ENCODE results near the gene SLC8A3.
A peak's percentile ranks its signal among the peaks of the same experiment; 100 is the strongest.

Gene SLC8A3

GRCh38 chr14:70023871-70024270, 164.9 kb downstream of the SLC8A3 start:
- ChIA-PET POLR2A (ENCODE audit: low non-redundant PET) (no interaction called here), CTCF (interaction anchor here (0.8 kb wide), 1 partner anchor 50 kb away, joined by 3 read pairs; no protein-coding TSS in a partner anchor)
- no peak for DNase-seq (ENCODE audit: low spot score)
- TF ChIP-seq CTCF (conservative IDR thresholded peaks at IDR 0.05; ENCODE audit: low read depth) = no peak
- H3K27ac ChIP-seq = no peak overlapping the region

DNA sequence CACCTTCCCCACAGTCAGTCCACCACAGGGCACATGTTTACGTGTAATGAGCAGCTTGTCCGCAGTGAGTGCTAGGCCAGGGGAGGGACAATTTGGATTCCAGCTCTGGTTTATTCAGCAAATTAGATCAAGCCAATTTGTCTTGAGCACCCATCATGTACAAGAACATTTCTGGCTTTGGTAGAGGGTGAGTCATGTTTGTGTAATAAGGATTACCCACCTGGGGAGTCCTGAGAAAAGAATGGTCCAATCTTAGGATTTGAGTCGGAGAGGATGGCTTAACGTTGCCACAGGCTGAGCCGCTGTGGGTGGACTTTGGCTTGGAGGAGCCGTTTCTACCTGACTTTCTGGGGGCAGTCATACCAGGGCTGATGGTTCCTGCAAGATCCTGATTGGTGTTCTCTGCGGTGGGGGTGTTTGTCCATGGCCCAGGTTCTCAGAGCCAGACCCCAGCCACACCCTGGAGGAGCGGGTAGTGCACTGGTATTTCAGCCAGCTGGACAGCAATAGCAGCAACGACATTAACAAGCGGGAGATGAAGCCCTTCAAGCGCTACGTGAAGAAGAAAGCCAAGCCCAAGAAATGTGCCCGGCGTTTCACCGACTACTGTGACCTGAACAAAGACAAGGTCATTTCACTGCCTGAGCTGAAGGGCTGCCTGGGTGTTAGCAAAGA, 165.8 kb downstream of the SLC8A3 start:
- no peak overlapping the region for H3K27ac ChIP-seq
- ChIA-PET CTCF (interaction anchor here (0.6 kb wide), 1 partner anchor 14 kb away, joined by 3 read pairs; no protein-coding TSS in a partner anchor), POLR2A (ENCODE audit: low non-redundant PET) (no interaction called here)
- no peak for TF ChIP-seq CTCF (conservative IDR thresholded peaks at IDR 0.05; ENCODE audit: low read depth)
- no peak for DNase-seq (ENCODE audit: low spot score)

DNA sequence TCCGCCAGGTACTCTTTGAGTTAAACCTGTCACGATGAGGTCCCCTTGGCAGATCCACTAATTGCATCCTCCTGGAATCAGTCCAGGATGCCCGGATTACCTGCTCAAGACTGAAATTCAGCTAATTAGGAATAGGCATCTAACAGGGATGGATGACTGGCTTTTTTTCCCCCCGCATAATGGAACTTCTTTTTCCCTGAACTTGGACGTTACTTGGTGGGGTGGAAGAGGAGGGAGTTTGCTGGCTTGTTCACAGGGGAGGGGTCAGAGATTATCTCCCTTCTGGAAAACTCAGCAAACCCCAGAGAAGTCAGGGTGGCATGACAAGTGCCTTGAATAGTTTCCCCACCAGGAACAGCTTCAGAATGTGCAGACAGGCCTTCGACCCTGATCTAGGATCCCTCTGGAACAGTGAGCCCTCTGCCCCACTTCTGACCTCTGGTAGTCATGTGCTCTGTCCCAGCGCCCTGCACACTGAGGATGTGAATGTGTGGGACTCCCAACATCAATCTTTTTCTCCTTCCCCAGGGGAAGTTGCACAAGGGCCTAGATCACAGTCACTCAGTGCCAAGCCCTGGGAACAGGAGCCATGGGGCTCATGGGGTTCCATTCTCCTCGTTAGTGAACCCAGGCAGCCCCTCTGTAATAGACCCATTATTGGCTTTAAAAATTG, 167.1 kb downstream of the SLC8A3 start:
- DNase-seq (ENCODE audit: low spot score) = no peak
- H3K27ac ChIP-seq = no peak overlapping the region
- POLR2A ChIA-PET (ENCODE audit: low non-redundant PET) = no interaction called here
- TF ChIP-seq CTCF (conservative IDR thresholded peaks at IDR 0.05; ENCODE audit: low read depth) = no peak
- CTCF ChIA-PET = no interaction called here

DNA sequence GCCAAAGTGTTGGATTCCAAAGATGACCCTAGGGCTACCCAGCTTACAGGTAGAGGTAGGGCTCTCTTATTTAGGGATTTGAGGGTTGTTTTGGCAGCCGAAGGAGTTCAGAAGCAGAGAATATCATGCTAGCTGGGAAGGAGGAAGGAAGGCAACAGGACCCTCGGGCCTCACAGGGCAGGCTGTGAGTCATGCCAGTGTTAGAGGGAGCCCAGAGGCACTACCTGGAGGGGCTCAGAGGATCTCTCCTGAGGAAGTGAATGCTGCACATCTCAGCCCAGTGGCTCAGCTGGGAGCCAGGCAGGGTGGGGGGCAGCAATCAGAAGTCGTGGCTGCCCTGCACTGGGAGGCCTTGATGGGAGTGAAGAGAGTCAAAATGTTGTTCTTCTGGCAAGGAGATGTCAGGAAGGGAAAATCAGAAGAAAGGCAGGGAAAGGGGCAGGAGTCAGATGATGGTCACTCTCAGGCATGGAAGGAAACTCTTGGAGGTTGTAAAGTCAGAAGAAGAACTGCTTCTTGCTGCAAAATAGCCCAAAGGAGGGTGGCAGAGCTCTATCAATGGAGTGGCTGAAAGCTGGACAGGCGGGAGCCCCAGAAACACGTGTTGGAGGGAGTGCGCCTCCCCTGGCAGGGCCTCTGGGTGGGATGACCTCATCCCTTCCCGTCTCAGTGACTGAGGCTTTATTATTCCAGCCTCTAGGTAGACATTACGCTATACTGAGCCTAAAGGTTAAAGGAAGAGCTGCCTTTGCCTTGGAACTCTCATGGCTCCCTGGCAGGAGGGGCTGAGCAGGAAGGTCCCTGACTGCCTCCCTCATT, 168.2 kb downstream of the SLC8A3 start:
- no peak for TF ChIP-seq CTCF (conservative IDR thresholded peaks at IDR 0.05; ENCODE audit: low read depth)
- POLR2A ChIA-PET (ENCODE audit: low non-redundant PET) = no interaction called here
- CTCF ChIA-PET = interaction anchor here (1.6 kb wide), 1 partner anchor 54 kb away, joined by 3 read pairs; no protein-coding TSS in a partner anchor
- no peak for DNase-seq (ENCODE audit: low spot score)
- no peak overlapping the region for H3K27ac ChIP-seq

DNA sequence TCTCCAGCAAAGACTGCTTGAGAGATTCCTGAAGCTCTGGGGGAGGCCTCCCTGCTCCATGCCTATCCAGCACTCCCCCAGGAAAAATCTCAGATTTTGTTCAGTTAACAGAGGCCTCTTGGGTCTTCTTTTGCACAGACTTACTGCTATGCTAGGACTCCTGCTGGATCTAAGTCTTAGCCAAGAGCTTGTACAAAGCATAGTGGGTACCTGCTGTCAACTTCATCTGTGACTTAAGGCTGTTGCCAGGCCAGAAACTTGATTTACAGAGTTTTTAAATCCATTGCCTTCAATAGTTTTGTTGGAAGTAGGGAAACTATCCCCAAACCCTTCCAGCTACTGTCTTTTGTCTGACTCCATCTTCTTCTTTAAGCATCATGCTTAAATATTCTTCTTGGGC, 169.1 kb downstream of the SLC8A3 start:
- ChIA-PET POLR2A (ENCODE audit: low non-redundant PET) (interaction anchor here (0.6 kb wide), 1 partner anchor 388 kb away, joined by 9 read pairs; no protein-coding TSS in a partner anchor), CTCF (interaction anchor here (0.6 to 1.6 kb wide), 3 partner anchors 55 to 157 kb away, joined by 3 to 4 read pairs (median 3); no protein-coding TSS in a partner anchor)
- no peak overlapping the region for H3K27ac ChIP-seq
- DNase-seq (ENCODE audit: low spot score) = no peak
- no peak for TF ChIP-seq CTCF (conservative IDR thresholded peaks at IDR 0.05; ENCODE audit: low read depth)

GRCh38 chr14:70018713-70019211, 170.0 kb downstream of the SLC8A3 start:
- ChIA-PET POLR2A (ENCODE audit: low non-redundant PET) (no interaction called here), CTCF (interaction anchor here (0.5 to 1.6 kb wide), 3 partner anchors 55 to 744 kb away, joined by 3 to 4 read pairs (median 3); no protein-coding TSS in a partner anchor)
- no peak for TF ChIP-seq CTCF (conservative IDR thresholded peaks at IDR 0.05; ENCODE audit: low read depth)
- no peak for DNase-seq (ENCODE audit: low spot score)
- H3K27ac ChIP-seq = peak overlapping the region; percentile 49
